Prostate gland (tissue), 2 donors: ENCODE measurements around the gene NISCH. TPM values are rescaled to one million over a fixed set of nuclear protein-coding genes. Genes with fewer than 3 reads are reported as not detected.

Experiments used
- DNase-seq: peaks from one replicate; pipeline ENCODE4 v3.0.0-alpha.2; 2019; ENCODE audit warnings: low spot score
- H3K27ac ChIP-seq, 2 donors: fragments of 200-600 bp; sonication (generic); 2 replicates each; pipeline ENCODE4 v1.5.1; 2017 to 2019
- H3K27me3 ChIP-seq: fragments of 200-600 bp; sonication (generic); replicated peaks from 2 replicates; pipeline ENCODE4 v1.5.1; 2019; ENCODE audit not compliant: insufficient read depth
- H3K36me3 ChIP-seq, 2 donors: fragments of 200-600 bp; sonication (generic); 1 replicate in 1 of 2; 2 replicates in 1 of 2; pipeline versions ENCODE4 v1.5.1 to v1.8.1; 2017 to 2019
- H3K4me1 ChIP-seq: fragments of 200-600 bp; sonication (generic); replicated peaks from 2 replicates; pipeline ENCODE4 v1.5.1; 2019
- H3K4me3 ChIP-seq, 2 donors: fragments of 200-600 bp; sonication (generic); 2 replicates each; pipeline ENCODE4 v1.5.1; 2017 to 2019
- H3K9me3 ChIP-seq: fragments of 200-600 bp; sonication (generic); 2 replicates; pipeline ENCODE4 v1.5.1; 2017
- POLR2A ChIP-seq: fragments of 450-650 bp; IDR thresholded peaks from one replicate; pipeline ENCODE4 v1.6.1; 2016; ENCODE audit warnings: antibody characterized with exemption, mild to moderate bottlenecking
- POLR2AphosphoS5 ChIP-seq: sonication (generic); formaldehyde crosslinking; IDR thresholded peaks from one replicate; pipeline ENCODE4 v1.6.1; 2017; ENCODE audit warnings: antibody characterized with exemption
- whole genome bisulfite sequencing: methylation state at CpG from one replicate; pipeline ENCODE4 v1.1.5; 2018; 5-methylcytosine and 5-hydroxymethylcytosine counted together
- intact Hi-C: fragments of 100-400 bp; cut with DNase I; formaldehyde crosslinking; loops from one replicate; pipeline ENCODE4 v1.14.2; 2022
- total RNA-seq, 2 donors: library from RNA; depleted of rRNA; stranded (reverse); fragments of >200 nt; gene quantifications; one replicate each; pipeline ENCODE4 v1.1.0, GENCODE V29; 2016
- TF ChIP-seq, protein P1 (sequence below), 4 experiments: fragments of 200-600 bp in 2 of 4; fragments of 450-650 bp in 2 of 4; sonication (generic) in 2 of 4; IDR thresholded peaks; 1 replicate in 3 of 4; 2 replicates in 1 of 4; pipeline ENCODE4 v1.5.1; 2016 to 2019; ENCODE audit warnings: antibody characterized with exemption in 4 of 4, mild to moderate bottlenecking in 2 of 4, moderate library complexity in 2 of 4

Gene NISCH
- total RNA-seq, 2 donors from 2014 or later = 107 to 277 TPM

- intact Hi-C loops = no loop called here
- Histone ChIP-seq H3K4me1 (no peaks in the 10 kb centered on the region), H3K9me3 (no peaks in the 10 kb centered on the region), H3K27me3 (no peaks in the 10 kb centered on the region), H3K36me3 (peaks cover 38 to 58% of the 10 kb centered on the region in 2 donors), H3K4me3 (no peak overlapping the region), H3K27ac (peak overlapping the region; percentile 38 to 57)
- 74% methylated on average over 22 of the region's 22 CpGs for WGBS
- no peak for DNase-seq
- TF ChIP-seq POLR2AphosphoS5 (no peak), POLR2A (no peak)
- TF ChIP-seq, protein P1, sequence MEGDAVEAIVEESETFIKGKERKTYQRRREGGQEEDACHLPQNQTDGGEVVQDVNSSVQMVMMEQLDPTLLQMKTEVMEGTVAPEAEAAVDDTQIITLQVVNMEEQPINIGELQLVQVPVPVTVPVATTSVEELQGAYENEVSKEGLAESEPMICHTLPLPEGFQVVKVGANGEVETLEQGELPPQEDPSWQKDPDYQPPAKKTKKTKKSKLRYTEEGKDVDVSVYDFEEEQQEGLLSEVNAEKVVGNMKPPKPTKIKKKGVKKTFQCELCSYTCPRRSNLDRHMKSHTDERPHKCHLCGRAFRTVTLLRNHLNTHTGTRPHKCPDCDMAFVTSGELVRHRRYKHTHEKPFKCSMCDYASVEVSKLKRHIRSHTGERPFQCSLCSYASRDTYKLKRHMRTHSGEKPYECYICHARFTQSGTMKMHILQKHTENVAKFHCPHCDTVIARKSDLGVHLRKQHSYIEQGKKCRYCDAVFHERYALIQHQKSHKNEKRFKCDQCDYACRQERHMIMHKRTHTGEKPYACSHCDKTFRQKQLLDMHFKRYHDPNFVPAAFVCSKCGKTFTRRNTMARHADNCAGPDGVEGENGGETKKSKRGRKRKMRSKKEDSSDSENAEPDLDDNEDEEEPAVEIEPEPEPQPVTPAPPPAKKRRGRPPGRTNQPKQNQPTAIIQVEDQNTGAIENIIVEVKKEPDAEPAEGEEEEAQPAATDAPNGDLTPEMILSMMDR (IDR thresholded peaks at IDR 0.05) = no peak
Measured at GRCh38 chr3:52490035-52490938, 34.9 kb downstream of the NISCH start.

DNA sequence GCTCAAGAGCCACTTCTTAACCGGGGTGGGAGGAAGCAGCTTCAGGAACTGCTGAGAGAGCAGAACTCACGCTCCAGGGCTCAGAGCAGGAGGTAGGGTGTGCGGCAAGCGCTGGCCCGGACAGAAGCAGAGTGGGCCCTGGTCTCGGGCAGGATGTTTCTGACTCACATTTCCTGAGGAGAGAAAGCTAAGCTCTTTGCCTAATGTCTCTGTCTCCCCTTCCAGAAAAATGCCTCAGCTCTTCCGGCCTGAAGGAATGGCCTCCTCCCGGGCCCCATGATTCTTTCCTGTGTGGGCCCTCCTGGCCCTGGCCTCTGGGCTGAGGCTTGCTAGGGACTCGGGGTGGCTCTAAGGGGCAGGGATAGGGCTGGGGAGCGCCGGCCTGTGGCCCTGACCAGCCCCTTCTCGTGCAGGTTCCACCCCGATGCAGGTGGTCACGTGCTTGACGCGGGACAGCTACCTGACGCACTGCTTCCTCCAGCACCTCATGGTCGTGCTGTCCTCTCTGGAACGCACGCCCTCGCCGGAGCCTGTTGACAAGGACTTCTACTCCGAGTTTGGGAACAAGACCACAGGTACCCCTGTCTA, 35.6 kb downstream of the NISCH start:
- H3K27ac ChIP-seq = peak overlapping the region in 1 of 2 donors; percentile 38
- TF ChIP-seq POLR2A (no peak), POLR2AphosphoS5 (no peak)
- TF ChIP-seq, protein P1 (IDR thresholded peaks at IDR 0.05) = no peak
- no peaks in the 10 kb centered on the region for H3K27me3 ChIP-seq
- peaks cover 38 to 58% of the 10 kb centered on the region in 2 donors for H3K36me3 ChIP-seq
- intact Hi-C loops = no loop called here
- DNase-seq = no peak
- H3K4me3 ChIP-seq = no peak overlapping the region
- no peaks in the 10 kb centered on the region for H3K4me1 ChIP-seq
- WGBS = 80% methylated on average over 23 of the region's 23 CpGs
- no peaks in the 10 kb centered on the region for H3K9me3 ChIP-seq

DNA sequence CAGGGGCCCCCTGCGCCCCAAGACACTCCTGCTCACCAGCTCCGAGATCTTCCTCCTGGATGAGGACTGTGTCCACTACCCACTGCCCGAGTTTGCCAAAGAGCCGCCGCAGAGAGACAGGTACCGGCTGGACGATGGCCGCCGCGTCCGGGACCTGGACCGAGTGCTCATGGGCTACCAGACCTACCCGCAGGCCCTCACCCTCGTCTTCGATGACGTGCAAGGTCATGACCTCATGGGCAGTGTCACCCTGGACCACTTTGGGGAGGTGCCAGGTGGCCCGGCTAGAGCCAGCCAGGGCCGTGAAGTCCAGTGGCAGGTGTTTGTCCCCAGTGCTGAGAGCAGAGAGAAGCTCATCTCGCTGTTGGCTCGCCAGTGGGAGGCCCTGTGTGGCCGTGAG, 36.7 kb downstream of the NISCH start:
- no peaks in the 10 kb centered on the region for H3K27me3 ChIP-seq
- peaks cover 38 to 54% of the 10 kb centered on the region in 2 donors for H3K36me3 ChIP-seq
- whole genome bisulfite sequencing = 85% methylated on average over 21 of the region's 21 CpGs
- H3K9me3 ChIP-seq = no peaks in the 10 kb centered on the region
- H3K27ac ChIP-seq = no peak overlapping the region
- DNase-seq = no peak
- intact Hi-C loops = no loop called here
- H3K4me3 ChIP-seq = no peak overlapping the region
- no peak for TF ChIP-seq POLR2A
- no peaks in the 10 kb centered on the region for H3K4me1 ChIP-seq

- intact Hi-C loops = no loop called here
- H3K27me3 ChIP-seq = no peaks in the 10 kb centered on the region
- peaks cover 31 to 41% of the 10 kb centered on the region in 2 donors for H3K36me3 ChIP-seq
- no peak overlapping the region for H3K27ac ChIP-seq
- H3K9me3 ChIP-seq = no peaks in the 10 kb centered on the region
- H3K4me3 ChIP-seq = no peak overlapping the region
- TF ChIP-seq, protein P1 (IDR thresholded peaks at IDR 0.05) = no peak
- TF ChIP-seq POLR2AphosphoS5 = no peak
- no peaks in the 10 kb centered on the region for H3K4me1 ChIP-seq
- no peak for DNase-seq
- 77% methylated on average over 6 of the region's 7 CpGs for WGBS
Measured at GRCh38 chr3:52493232-52494017, 38.0 kb downstream of the NISCH start.

GRCh38 chr3:52494445-52494844, 39.0 kb downstream of the NISCH start:
- Histone ChIP-seq H3K27me3 (no peaks in the 10 kb centered on the region), H3K9me3 (no peaks in the 10 kb centered on the region), H3K27ac (peak overlapping the region in 1 of 2 donors; percentile 50), H3K4me3 (no peak overlapping the region), H3K36me3 (peaks cover 20 to 30% of the 10 kb centered on the region in 2 donors), H3K4me1 (no peaks in the 10 kb centered on the region)
- no peak for DNase-seq
- intact Hi-C loops = no loop called here
- WGBS = 83% methylated on average over 7 of the region's 7 CpGs
- TF ChIP-seq POLR2AphosphoS5 (no peak), POLR2A (no peak)
- TF ChIP-seq, protein P1 (IDR thresholded peaks at IDR 0.05) = no peak
